T-helper 9 cell (primary cell): ENCODE measurements around the gene USP4.

ENCODE experiments used
- DNase-seq: peaks from one replicate; pipeline ENCODE4 v3.0.0-alpha.2; 2020

Gene USP4

DNA sequence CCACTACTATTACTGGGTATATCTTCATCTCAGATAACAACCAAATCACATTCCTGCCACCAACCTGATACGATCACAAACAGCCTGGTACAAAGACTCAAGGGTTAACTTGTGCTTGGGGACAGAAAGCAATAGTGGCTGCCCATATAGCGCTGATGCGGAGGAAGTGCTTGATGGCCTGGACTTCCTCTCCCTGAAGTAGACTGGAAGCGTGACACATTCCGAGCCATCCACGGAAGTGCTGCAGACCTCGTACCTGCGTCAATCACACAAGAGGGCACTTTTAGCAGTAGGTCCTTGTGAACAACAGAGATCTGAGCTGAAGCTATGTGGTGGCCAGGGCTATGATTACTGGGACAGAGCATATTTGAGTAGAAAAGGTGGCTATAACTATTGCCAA, 45.5 kb downstream of the USP4 start:
- DNase-seq = no peak

DNA sequence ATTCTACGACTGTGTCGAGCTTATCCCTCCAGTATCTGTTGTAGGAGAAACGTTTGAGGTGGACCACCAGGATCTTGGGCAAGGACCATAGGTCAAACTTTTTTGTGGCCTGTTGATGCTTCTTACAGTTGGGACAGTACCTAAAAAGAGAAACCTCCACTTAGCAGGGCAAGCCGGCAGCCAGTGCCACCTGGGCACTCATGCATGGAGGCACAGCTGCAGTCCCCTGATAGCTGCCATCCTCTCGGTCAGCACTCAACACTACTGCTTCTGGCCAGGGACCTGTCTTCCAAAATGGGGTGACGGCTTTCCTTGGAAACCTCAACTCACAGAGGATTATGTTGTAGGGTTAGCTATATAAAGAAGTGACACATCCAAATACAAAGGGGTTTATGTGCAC, 55.9 kb downstream of the USP4 start:
- no peak for DNase-seq

DNA sequence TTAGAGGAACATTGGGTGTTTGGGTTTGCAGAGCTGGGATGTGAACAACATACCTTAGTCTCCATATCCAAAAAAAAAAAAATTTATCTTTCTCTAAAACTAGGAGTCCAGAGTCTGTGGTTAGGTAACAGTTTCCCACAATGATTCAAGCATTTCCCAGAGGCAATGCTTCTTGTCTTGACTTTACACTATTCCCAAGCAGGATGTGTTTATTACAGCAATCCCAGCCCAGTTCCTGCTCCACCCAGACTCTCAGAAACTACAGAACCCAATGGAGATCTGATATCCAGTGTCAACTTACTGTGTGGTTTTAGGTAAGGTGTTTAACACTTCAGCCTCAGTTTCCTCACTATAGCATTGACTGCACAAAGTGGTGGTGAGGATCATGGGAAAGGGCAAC, 60.5 kb downstream of the USP4 start:
- DNase-seq = no peak

DNA sequence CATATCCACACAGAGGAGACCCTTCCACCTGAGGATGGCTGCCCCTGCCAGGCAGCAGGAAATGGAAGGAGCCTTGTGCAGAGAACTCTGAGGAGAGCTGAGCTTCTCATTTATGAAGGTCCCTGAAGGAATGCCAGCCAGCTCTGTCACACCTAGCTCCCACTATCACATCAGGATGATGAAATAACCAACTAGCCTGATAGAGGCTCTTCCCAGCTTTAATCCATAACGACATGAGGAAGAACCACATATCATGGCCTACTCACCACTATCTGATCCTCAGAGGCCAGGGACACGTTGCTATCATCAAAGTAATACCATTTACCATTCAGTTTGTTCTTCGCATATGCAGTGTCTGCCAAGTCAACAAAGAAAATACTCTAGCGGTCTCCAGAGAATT, 61.3 kb downstream of the USP4 start:
- DNase-seq = no peak

DNA sequence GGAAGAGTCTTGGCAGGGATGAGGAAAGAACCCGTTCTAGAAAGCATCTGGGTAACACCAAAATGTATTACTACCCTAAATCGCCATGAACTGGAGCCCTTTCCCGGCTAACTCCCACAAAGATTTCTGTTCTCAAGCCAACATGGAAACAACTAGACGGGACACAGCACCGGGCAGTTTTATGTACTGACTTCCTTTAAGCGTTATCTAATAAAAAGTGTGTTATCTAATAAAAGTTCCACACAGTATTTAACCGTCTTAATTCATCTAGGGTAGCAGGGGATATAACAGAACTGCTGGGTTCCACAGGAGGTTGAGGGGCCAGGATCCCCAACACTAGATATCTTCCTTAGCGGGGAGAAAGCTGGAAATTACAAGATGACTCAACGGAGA, 62.5 kb downstream of the USP4 start:
- no peak for DNase-seq

DNA sequence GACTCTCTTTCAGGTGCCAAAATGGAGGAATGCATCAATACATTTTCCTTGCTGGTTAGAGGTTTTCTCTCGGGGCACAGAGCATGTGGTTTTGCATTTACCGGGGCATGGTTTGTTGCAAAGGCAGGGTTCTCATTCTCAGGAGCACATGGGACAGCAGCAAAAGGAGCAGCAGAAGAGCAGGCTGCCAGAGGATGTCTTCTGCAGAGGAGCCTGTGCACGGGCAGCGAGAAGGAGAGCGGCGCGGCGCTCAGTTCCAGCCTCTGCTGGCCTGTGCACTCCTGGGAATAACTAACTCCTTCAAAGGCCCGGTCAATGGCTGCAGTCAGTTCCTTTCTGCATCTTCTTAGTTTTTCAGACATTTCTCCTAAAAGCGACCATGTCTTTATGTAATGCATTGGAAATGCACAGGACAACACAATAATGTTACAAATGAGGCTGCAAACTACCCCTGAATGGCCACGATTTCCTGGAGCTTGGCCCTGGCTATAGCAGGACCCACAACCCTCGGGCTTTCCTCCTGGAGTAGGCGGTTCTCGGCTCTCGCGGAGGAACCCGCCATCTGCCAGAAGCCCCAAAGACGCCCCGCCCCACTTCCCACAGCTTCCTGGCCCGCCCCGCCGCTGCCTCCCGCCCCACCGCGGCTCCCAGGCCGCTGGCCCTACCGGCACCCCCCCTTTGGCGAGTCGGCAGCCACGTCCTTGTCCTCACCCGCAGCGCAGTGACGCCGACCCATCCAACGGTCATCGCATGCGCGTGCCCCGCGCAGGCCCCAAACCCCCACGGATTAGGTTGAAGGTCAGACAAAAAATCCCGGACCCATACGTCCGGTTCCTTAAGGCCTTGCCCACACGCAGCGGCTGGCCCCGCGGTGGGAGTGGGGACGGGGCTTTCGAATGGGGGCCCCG, 63.1 kb downstream of the USP4 start, which contains the start of gene C3orf62:
Gene C3orf62 (minus strand): TSS at position 758 of the 908 bp plus-strand sequence. CDS start 360 bp downstream, at position 398.
- peak; percentile 60 for DNase-seq

DNA sequence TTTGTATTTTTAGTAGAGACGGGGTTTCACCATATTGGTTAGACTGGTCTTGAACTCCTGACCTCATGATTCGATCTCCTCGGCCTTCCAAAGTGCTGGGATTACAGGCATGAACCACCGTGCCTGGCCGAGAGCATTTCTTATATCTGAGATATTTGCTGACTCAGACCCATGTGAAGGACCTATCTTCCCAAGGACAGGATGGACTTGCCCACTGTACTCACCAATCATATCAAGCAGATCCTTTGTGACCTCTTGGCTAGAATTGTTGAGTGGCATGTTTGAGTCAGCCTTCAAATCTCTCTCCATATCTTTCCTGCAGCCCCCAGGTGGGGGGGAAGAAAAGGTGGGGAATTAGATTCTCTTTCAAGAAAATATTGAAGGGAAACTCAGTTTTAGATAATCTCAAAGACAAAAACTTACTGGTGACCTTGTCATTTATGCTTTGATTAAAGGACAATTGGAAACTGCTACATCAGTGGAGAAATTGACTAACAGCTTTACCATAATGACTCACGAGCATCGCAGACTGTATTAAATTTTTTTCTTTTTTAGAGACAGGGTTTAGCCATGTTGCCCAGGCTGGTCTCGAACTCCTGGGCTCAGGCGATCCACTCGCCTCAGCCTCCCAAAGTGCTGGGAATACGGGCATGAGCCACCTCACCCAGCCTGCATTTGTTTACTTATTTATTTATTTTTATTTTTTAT, 65.9 kb downstream of the USP4 start:
- no peak for DNase-seq

DNA sequence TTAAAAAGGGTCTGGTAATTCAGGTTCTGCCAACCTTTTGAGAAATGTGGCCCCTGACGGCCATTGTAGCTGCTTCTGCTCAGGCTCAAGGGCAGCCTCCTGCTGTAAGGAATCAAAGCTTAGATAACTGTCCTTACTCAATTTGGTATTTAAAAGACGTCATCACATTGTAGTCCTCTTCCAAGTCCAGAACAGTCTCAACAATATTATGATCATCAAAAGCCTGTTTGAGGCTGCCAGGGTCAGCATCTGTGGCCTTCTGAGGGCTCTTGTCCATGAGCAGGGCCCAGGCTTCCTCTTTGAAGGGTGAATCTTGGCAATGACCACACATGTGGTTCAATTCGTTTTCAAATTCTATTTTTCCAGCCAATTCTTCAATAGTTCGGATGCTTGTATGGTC, 68.8 kb downstream of the USP4 start:
- DNase-seq = no peak

DNA sequence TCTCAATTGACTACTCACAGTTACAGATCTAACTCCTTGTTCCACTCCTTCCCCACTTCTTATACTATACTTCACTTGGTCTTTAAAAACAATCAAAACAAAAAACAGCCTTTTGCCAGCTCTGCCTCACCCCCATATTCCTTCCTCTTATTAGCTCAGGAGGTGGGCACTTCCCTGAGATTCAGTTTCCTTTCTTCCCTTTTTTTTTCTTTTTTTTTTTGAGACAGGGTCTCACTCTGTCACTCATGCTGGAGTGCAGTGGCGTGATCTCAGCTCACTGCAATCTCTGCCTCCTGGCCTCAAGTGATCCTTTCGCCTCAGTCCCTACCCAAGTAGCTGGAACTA, 69.7 kb downstream of the USP4 start:
- no peak for DNase-seq

DNA sequence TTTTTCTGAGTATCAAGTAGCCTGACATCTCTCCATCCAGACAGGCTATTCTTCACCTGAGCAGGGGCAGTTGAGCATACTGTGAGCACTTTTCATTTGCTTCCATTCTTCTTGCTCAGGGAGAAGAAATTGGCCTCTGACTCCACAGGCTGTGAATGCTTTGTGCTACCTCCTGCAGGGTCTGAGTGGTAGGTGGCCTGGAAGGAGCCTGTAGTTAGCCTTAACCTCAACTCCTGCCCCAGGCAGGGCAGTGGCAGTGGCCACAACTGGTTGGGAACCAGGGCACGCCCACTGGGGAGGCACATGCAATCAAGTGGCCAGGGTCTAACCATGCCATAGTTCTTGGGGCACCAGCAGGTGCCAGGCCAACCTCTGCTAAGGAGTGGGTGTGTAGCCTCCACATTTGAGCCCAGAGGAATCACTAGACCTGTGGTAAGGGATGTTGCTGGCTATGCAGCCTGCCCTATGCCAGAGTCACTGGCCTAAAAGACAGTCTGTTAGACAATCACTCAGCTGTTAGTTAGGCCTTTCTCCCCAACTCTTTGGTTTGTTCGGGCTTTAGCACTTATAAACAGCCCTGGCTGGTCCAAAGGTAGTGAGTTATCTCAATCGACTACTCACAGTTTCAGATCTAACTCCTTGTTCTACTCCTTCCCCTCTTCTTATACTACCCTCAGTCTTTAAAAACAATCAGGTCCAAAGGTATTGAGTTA, 70.3 kb downstream of the USP4 start:
- DNase-seq = no peak

DNA sequence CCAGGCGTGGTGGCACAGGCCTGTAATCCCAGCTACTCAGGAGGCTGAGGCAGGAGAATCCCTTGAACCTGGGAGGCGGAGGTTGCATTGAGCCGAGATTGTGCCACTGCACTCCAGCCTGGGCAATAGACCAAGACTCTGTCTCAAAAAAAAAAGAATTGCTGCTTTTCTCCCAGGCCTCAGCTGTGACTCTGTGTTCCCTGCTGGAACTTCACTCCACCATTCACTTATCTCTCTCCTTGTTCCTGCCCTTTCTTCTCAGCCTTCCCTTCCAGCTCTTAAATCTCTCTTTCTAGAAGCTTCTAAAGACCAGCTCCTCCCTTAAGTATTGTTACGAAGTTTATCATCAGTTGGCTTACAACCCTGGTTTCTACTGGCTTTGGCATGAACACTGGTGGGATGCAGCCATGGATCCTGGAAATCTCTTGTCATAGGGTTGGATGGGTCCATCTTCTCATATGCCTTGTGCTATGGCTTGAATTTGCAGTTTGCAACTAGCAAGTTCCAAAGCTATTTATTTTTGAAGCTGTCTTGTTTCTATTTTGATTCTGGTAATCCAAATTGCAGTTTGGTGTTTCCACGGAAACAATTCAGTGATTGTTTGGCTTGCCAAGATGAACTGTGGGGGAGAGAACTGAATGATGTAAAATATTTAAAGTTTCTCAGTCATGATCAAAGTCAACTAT, 73.3 kb downstream of the USP4 start:
- DNase-seq = no peak

DNA sequence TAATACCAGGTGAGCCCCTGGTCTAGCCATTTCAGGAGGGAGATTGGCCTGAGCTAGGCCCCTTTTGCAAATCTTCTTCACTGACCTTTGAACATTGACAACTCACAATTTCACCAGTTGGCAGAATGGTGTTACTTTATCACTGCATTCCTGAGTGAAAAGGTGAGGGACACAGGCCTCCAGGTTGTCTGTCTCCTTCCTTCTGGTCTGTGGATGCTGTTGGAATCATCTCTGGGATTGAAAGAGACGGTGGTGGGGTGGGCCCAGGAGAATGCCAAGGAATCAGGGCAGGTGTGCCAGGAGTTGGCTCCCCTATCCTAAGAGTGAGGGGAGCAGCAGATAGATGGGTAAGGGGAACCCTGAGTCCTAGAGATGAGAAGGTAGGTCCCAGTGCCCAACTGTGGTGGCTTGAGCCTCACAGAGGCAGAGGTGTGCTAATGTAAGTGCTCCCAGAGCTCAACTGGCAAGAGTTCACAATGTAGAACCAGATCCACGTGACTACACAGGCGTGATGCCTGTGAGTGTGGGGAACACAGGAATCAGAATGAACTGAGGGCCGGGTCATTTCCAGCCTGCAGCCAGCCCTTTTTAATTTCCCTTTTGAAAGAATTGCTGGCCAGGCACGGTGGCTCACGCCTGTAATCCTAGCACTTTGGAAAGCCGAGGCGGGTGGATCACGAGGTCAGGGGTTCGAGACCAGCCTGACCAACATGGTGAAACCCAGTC, 74.0 kb downstream of the USP4 start:
- DNase-seq = no peak

DNA sequence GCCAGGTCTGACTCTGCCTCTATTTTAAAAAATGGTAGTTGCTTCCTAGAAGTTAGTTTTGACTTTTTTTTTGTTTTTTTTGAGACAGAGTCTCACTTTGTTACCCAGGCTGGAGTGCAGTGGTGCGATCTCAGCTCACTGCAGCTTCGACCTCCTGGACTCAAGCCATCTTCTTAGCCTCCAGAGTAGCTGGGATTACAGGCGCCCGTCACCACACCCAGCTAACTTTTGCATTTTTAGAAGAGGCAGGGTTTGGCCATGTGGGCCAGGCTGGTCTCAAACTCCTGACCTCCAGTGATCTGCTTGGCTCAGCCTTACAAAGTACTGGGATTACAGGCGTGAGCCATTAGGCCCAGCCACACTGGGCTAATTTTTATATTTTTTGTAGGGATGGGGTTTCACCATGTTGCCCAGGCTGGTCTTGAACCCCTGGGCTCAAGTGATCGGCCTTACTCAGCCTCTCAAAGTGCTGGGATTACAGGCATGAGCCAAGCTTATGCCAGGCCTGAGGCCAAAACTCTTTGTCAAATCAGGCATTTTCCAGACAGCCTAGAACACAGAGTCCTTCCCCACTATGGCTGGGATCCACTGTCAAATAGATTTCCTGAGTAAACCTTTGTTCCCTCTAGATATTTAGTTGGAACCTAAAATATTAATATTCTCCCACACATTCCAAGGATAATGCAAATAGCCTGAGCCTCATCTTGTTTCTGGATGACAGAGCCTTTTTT, 76.5 kb downstream of the USP4 start:
- no peak for DNase-seq

DNA sequence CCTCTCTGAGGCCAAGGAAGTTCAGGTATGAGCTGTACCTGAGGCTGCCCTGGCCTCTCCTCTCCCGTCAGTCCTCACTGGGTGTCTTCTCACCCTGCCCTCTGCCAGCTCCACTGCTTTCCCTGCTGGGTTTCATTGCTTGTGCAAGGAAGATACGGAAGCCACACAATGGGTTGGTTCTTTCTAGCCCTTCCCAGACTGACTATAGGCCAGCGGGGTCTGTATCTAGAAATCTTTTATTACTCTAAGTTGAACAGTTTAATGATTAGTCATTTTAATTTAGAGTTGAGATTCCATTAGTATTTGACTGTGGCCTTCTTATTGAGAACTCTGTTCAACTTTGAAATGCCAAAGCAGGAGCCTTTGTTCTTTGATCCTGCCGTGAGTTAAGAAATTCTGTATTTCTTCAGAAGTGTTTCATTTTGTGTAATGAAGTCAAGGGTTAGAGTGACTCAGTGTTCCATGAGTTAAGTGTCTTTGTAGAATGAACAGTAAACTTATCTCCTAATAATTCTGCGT, 79.0 kb downstream of the USP4 start:
- DNase-seq = no peak

DNA sequence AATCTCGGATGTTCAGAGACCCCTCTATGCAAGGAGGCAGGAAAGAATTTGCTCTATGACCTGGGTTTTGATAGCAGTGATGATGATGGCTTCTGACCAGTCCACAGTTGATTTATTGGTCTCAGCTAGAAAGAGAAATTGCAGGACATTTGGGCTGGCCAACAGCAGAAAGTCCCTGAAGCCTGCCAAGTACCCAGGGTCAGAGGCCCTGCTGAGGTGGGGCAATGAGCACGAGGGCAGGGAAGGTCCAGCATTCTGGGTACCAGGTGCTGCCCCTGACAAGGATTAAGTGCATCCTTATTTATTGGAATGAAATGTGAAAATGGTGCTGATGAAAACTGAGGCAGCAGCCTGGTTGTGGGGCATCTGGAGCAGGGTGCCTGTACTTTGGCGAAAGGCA, 82.7 kb downstream of the USP4 start:
- DNase-seq = no peak

DNA sequence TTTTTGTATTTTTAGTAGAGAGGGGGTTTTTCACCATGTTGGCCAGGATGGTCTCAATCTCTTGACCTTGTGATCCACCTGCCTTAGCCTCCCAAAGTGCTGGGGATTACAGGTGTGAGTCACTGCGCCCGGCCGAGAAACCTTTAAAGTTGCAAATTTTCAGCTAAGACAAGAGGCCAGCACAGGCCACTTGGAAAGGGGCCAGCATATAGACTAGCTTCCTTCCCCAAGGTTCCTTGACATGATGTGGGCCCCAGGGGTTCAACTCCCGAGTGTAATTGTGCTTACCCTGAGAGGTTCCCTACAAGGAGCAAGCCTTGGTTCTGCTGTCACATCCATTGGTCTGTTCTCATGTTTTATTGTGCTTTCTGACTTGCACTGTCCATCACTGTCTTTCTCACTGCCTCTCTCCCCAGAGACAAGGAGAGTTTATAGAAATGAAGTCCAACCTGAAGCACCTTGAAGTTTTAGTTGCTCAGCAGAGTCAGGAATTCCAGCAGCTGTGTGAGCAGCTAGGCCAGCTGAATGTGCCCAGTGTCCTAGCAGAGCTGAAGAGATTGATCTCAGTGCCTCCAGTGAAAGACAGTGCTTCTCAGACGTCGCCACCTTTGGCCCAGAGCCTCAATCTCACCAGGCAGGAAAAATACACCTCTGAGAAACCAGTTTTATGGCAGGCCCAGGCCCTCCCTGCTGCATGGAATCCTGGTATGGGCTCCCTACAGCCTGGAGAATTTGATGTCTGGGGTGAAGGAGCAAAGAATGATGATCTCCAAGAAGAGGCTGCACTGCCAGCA, 83.9 kb downstream of the USP4 start:
- DNase-seq = no peak

DNA sequence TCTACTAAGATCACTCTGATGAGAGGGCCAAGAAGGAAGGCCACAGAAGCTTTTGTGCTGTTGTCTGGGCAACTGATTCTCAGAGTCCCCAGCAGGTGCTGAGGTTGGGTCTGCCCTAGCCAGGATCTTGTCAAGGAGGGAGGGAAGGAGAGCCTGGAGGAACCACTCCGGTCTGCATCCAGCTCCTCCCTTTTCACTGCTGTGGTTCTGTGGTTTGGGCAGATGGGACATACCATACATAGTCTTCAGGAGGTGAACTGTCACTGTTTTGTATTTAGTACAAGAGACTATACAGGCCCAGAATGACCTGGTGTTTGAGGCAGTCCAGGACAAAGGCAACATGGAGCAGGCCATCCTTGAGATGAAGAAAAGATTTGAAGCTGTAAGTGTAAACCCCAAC, 84.7 kb downstream of the USP4 start:
- no peak for DNase-seq

DNA sequence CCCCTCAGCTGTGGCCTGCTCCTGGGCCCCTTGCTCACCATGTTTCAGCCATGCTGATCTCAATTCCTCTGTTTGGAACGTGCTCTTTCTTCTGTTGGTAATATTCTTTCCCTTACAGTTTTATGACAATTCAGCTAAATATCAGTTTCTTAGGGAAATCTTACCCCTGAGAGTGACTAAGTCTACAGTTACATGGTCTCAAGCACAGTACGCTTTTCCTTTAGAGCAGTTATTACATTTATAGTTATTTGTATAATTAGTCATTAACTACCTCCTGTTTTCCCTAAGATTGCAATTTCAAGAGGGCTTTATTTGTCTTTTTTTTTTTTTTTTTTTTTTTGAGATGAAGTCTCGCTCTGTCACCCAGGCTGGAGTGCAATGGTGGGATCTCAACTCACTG, 86.3 kb downstream of the USP4 start:
- no peak for DNase-seq

DNA sequence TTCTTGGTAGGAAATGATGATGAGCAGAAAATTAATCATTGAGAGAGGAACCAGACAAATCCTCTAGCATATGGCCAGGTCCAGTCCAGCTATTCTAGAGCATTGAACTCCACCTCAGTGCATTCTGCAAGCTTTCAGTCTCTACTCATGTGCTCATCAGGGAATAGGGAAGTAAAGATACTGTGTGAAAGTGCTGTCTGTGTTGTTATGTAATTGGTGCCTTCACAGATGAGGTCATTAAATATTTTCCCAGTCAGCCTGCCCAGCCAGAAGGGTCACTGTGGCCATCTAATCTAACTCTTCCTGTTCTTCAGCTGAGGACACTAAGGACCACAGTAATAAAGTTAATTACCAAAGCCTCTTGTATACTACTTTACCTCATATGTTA, 91.0 kb downstream of the USP4 start:
- no peak for DNase-seq

DNA sequence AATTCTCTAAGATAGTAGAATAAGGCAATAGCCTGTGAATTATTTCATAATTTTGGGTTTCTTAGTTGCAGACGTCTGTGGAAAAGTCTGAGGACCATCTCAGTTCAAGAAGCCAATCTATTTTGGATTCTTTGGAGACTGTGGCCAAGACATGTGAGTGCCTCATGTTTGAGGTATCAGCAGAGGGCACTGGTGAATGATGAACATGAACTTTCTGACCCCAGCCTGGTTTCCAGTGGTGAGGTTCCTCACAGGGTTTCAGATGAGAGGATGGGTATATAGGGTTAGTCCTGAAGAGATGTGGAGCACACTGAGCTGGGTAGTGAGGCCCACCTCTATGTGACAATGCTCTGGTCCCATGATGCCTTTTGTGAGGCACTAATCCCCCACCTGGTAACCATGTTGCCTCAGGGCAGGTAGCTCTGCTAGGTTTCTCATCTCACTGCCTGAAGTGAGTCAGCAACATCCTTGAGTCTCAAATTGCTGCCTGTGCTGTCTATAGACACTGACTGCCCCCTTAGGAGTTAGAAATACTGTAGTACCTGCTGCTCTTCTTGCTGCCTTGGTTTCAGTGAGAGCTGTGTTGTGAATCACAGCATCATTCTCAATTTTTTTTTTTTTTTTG, 95.2 kb downstream of the USP4 start:
- no peak for DNase-seq
